SK-N-SH treated with all-trans-retinoic acid at 6 μM for 48 hours (cell line): ENCODE results near the gene MRPL40.

Experiments used
- ARNTL ChIP-seq: fragments of 450-650 bp; formaldehyde crosslinking; IDR thresholded peaks from 2 replicates; pipeline ENCODE4 v1.5.0; 2020; ENCODE audit warnings: low read depth, mild to moderate bottlenecking, moderate library complexity, borderline replicate concordance
- CSRNP3 ChIP-seq: fragments of 250-450 bp; sonication (Bioruptor Pico); IDR thresholded peaks from 2 replicates; pipeline ENCODE4 v1.5.1; 2021; ENCODE audit warnings: mild to moderate bottlenecking, moderate library complexity
- OSR1 ChIP-seq: fragments of 250-450 bp; sonication (Bioruptor Pico); IDR thresholded peaks from 2 replicates; pipeline ENCODE4 v1.8.0; 2022; ENCODE audit warnings: moderate library complexity, mild to moderate bottlenecking, inconsistent platforms
- PATZ1 ChIP-seq: fragments of 250-450 bp; sonication (Bioruptor Pico); IDR thresholded peaks from 2 replicates; pipeline ENCODE4 v1.8.0; 2020; ENCODE audit warnings: mild to moderate bottlenecking, moderate library complexity, borderline replicate concordance
- POU6F1 ChIP-seq: fragments of 250-450 bp; sonication (Bioruptor Pico); IDR thresholded peaks from 2 replicates; pipeline ENCODE4 v1.8.0; 2021; ENCODE audit warnings: low read depth, mild to moderate bottlenecking, moderate library complexity, borderline replicate concordance
- TSHZ2 ChIP-seq: fragments of 250-450 bp; sonication (Bioruptor Pico); IDR thresholded peaks from 2 replicates; pipeline ENCODE4 v1.5.0; 2020; ENCODE audit warnings: mild to moderate bottlenecking, moderate library complexity
- ZFP3 ChIP-seq: fragments of 250-450 bp; sonication (Bioruptor Pico); IDR thresholded peaks from 2 replicates; pipeline ENCODE4 v1.5.0; 2020; ENCODE audit warnings: mild to moderate bottlenecking, moderate library complexity
- ZFP30 ChIP-seq: fragments of 450-650 bp; formaldehyde crosslinking; IDR thresholded peaks from 2 replicates; pipeline ENCODE4 v1.5.0; 2022; ENCODE audit warnings: mild to moderate bottlenecking, moderate library complexity
- ZNF565 ChIP-seq: fragments of 450-650 bp; formaldehyde crosslinking; conservative IDR thresholded peaks from 2 replicates; pipeline ENCODE4 v1.5.0; 2020; ENCODE audit warnings: low read depth, mild to moderate bottlenecking, moderate library complexity

GRCh38 chr22:19442166-19442565 lies 9.8 kb downstream of the MRPL40 start:
- TF ChIP-seq TSHZ2 (CRISPR knock-in tag) = no peak
- no peak for TF ChIP-seq ZNF565 (CRISPR knock-in tag)
- no peak for TF ChIP-seq PATZ1 (CRISPR knock-in tag)
- no peak for TF ChIP-seq ZFP3 (CRISPR knock-in tag)
- TF ChIP-seq CSRNP3 = no peak
- no peak for TF ChIP-seq OSR1 (CRISPR knock-in tag)
- TF ChIP-seq POU6F1 (CRISPR knock-in tag) = no peak
- no peak for TF ChIP-seq ARNTL
- TF ChIP-seq ZFP30 (CRISPR knock-in tag) = no peak
